HG02973 (cell line): ENCODE measurements around the gene FAM221B.
A peak's percentile ranks its signal among the peaks of the same experiment; 100 is the strongest.

Experiments used
- ATAC-seq: cut with Tn5 transposase; IDR thresholded peaks from one replicate; pipeline ENCODE4 v1.9.1; 2021; ENCODE audit warnings: moderate library complexity; ENCODE audit not compliant: unreplicated experiment

Gene FAM221B, protein sequence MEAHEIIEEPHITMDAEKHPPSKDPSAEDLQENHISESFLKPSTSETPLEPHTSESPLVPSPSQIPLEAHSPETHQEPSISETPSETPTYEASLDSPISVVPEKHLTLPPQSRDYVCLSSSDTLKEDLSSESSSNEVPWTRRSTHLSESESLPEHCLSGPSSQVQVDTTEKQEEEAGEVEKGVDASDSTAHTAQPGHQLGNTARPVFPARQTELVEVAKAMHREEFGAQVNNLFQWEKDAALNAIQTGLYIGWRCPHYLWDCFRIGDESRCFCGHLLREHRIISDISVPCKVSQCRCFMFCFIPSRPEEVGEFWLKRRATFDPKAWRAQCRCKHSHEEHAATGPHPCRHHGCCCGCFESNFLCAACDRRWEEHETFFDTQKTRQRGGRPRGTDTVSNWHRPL

DNA sequence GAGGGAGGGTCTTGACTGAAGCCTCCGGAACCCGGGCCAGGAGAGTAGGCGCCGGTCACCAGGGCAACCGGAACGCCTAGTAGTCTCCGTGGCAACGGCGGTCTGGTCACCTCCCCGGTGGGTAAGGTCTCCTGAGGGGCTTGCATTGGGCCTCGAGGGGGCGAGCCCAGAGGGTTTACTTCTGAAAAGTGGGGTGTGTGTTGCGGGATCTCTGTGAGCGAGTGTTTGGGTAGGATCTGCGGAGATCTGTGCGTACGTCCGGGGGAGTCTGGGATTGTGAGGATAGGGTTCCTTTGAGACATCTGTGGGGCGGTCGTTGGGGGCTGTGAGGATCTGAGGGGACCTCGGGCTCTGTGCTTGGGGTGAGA is at the start of gene FAM221B:
Gene FAM221B, minus strand, starts transcription at position 17 of the 368 bp plus-strand sequence. CDS start 2,571 bp downstream, outside the sequence.
- peak; percentile 11 for ATAC-seq

DNA sequence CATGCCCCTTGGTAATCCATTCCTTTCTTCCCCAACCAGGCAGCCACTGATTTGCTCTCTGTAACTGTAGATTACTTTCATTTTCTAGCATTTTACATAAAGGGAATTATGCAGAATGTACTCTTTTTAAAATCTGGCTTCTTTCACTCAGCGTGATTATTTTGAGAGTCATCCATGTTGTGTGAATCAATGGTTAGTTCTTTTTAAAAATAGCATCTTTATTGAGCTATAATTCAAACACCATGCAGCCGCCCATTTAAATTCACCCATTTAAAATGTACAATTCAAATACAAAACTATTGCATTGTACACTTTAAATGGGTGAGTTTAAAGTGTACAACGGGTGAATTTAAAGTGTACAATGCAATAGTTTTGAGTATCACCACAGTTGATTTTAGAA is 44.0 kb upstream of the FAM221B start:
- no peak for ATAC-seq

DNA sequence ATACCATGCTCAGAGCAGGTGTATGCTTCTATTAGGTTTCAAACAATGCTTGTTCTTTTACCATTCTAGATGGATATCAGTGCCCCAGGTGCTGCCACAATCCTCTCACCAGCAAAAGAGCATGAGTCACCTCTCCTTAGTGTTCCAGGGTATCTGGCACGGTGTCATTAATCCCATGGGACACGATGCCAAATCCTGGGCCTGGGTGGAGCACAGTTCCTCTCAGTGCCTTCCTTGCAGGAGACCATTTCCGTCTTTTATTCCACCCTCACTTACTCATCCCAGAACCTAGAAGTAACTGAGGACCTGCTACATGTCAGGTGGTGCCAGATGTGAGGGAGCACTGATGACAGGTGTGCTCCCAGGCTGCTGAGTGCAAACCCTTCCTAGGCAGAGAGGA is 43.0 kb upstream of the FAM221B start:
- ATAC-seq: no peak

DNA sequence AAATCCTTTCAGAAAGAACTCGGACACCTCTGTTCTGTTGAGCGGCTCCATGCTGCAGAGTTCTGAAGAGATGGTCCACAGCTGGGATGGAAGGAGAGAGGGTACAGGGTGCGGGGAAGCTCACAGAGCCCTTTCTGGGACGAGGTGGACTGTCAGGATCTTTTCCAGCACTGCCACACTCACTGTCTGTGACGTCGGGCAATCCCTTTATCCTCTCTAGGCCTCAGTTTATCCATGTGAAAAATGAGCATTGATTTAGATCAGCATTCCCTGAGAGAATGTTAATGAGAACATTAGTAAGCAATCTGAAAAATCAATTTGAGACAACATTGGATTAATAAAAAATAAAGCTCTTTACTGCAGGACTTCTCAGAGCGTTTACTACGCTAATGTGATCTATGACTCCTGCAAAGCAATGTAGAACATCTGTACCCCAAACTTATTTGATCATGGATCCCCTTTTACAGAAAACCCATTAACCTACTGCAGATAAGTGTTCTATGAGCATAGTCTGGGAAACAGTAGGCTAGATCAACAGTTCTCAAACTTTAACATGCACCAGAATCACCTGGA is 41.9 kb upstream of the FAM221B start, which contains the start of gene OR13J1:
Gene OR13J1, minus strand, starts transcription at position 51 of the 573 bp plus-strand sequence. Its CDS starts 0 bp downstream, at position 51.
- ATAC-seq: no peak

DNA sequence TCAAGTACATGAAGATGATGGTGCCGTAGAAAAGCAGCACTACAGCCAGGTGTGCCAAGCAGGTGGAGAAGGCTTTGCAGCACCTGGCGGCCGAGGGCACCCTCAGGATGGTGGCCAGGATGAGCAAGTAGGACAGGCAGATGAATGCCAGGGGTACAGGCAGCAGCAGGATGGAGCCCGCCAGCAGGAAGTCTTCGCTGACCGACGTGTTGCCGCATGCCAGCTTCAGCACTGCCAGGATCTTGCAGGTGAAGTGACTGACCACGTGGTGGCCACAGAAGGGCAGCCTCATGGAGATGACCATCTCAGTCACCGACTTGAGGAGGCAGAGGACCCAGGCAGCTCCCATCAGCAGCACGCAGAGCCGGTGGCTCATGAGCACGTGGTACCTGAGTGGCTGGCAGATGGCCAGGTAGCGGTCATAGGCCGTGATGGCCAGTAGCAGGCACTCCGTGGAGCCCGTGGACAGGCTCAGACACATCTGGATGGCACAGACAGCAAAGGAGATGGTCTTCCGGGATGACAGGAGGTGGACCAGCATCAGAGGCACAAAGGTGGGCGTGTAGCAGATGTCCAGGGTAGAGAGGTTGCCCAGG is 41.2 kb upstream of the FAM221B start:
- ATAC-seq: no peak

DNA sequence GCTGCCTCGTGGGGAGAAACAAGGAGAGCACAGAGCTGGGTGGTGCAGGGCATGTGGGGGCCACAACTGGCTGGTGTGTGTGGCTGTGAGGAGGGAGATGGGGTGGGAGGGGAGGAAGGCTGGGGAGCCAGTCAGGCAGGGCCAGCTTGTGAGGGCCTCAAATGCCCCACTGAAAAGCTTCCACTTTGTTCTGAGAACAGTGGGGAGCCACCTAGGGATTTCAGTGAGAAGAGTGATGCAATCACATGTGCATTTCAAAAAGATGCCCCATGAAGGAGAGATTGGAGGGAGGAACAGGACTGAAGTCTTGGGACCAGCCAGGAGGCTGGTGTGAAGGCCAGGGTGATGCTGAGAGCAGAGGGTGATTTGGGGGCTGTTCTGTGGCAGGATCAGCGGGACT is 40.4 kb upstream of the FAM221B start:
- no peak for ATAC-seq

DNA sequence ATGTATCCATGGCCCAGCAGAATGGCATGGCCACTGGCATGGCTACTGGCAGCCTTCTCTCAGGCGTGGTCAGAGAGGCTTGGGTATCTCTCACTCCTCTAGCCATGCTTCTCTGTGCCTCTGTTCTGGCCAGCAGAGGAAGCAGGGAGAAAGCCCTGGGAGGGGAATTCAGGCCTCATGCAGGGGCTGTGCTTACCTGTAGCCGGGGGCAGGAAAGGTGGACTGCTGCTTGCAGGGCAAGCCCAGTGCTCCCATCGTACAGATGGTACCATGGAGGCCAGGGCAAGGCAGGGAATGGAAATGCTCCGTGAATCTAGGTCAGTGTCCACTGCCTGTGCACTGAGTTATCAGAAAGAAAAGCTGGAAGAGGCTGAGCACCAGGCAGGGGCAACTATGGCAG is 39.0 kb upstream of the FAM221B start:
- ATAC-seq: no peak

DNA sequence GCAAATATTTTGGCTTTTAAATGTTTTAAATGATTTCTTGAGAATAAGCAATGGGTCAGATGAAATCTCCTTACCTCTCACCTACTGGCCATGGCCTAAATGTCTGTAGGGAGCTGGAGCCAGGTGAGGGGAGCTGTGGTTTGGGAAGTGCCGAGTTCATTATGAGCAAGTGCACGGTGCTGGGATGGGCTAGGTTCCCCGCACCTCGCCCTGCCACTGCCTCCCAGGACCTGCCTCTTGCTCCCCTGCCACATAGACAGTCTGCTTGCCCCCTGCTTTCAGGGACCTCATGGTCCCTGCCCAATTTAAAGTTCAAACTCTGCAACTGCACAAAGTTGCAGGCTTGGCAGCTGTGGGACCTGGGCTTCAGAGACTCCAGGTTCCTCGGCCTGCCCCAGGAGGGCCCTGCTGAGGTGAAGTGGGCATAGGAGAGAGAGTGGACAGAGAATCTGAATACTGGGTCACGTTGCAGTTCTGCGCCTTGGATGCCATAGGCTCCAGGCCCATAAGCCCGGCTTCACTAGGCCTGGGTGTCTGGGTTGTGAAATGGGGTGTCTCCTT is 36.2 kb upstream of the FAM221B start:
- ATAC-seq: no peak

DNA sequence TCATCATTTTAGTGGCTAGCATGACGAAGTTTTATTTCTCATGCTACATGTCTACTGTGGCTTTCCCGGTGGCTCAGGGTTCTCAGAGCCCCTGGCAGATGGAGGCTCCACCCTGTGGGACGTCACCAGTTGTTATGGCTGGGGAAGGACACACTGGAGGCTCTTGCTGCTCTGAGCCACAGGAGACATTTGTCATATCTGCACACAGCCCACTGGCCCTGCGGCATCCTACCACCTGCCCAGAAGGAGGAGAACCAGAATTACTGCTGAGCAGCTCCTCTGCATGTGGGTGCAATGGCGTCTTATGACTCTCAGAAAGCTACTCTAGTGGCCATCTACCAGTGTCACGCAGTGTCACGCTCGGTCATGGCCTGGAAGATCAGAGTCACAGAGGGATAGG is 35.1 kb upstream of the FAM221B start:
- ATAC-seq: no peak

DNA sequence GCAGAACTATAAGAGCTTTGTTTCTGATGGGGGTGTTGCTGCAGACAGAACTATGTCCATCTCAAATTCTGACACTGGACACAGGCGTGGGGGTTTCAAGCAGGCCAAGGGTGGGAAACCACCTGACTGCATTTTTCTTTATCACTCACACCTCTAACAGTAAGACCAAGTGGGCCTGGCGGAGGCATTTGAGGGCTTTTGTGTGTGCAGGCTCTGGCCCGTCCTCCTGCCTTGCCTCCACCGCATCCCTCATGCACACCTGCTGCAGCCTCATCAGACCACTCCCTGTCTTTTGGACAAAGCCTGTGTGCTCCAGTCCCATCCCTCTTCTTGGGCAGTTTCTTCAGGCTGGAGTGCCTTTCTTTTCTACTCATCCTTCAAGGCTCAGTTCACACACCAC is 33.8 kb upstream of the FAM221B start:
- no peak for ATAC-seq

DNA sequence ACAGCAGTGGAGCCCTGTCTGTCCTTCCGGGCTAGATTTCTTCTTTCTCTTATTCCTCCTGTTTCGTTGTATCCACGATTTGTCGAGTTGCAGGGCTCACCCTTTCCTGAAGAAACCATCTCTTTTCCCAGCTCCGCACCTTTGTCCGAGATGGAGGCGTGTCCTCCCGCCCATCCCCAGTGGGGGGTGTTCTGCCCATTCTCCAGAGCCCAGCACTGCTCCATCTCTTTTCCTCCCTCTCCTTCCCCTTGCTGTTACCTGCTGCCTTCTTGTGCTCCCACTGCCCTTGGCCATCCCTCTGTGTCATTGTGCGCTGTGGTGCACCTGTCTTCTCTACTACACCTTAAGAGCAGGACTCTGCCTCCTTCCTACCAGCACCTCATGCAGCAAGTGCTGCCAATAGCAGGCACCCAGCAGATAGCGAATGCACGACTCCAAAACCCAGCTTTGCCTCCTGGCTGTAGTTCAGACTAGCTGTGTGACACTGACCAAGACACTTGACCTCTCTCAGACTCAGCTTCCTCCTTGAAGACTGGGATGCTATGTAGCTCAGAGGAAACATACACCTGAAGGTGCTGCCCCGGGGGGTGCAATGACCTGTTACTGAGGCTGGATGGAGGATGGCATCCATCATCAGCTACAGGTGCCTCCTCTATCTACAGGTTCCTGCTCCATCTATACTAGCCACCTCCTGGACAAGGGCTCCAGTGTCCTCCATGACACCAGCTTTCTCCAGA is 32.8 kb upstream of the FAM221B start:
- no peak for ATAC-seq

DNA sequence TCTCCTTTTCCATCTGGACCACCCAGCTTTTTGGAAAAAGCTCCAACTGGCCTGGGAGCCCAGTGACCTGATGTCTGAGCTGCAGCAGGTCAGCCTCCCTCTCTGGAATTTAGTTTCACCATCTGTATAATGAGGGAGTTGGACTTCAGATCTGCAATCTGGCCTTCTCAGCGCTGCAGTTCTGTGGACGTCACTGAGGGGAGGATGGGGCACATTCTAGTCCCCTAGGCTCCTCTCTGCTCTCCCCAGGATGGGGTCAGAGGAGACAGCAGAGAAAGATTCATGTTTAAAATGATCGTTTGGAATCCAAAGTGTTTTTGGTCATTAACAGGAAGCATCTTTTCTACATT is 31.4 kb upstream of the FAM221B start:
- ATAC-seq: no peak

DNA sequence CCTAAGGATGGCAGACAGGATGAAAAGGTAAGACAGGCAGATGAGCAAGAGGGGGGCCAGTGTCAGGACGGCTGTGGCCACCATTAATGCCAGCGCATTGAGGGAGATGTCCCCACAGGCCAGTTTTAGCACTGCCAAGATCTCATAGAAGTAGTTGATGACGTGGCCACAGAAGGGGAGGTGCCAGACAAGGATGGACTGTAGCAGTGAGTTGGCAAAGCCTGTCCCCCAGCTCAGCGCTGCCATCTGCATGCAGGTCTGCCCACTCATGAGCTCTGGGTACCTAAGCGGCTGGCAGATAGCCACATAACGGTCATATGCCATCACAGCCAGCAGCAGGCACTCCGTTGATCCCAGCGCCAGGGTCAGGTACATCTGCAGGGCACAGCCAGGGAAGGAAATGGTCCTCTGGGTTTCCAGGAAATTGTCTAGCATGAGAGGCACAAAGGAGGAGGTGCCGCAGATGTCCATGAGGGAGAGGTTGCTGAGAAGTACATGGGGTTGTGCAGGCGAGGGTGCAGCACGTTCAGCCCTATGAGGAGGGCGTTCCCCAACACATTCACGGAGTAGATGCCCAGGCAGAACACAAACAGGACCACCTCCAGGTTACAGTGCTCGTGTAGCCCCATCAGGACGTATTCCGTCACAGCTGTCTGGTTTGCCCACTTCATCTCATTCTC is 30.9 kb upstream of the FAM221B start:
- no peak for ATAC-seq

DNA sequence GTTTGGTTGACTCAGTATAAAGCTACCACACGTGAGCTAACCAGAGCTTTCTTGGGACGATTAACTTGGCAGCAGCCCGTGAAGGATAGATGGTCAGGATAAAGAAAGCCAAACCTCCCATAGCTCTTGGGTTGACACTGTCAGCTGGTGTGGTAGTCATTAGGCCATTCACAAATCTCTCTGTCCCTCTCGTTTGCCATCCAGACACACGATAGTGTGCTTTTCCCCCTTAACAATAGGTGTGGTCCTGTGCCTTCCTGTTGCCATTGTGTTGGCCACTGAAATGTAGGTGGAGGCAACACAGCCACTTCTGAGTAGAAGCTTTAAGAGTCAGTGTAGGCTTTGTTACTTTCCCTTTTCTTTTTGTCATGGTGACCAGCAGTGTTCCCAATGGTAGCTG is 29.9 kb upstream of the FAM221B start:
- ATAC-seq: no peak

DNA sequence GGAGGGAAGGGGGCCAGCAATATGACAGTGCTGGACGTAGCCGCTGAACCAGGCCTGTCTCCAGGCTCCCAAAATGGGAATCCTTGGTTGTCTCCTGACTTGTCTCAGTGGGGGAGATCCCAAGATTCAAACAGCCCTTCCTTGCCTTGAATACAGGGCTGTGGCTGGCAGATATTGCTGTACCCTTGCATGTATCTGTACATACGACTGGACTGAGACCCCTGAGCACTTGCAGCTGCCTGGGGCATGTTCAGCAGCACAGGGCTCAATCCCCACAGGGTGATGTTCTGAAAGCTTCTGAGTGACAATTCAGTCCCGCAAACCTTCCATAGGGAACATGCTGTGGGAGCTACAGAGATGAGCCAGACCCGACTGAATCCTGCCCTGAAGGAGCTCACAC is 28.4 kb upstream of the FAM221B start:
- no peak for ATAC-seq

DNA sequence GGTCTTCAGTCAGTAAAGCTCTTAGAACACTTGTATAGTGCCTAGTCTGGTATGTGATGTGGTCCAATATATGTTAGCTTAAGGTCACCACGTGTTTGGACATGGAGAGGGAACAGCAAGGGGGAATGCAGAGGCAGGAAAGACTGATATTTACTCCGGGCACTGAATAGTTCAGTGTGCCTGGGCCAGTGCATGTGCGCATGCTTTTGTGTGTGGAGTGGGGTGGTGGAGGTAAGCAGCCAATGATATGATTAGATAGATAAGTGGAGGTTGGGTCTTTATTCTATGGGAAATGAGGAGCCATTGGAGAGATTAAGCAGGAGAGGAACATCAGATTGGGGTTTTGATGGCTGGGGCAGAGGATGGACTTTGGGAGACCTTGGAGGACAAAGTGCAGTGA is 27.7 kb upstream of the FAM221B start:
- ATAC-seq: no peak

DNA sequence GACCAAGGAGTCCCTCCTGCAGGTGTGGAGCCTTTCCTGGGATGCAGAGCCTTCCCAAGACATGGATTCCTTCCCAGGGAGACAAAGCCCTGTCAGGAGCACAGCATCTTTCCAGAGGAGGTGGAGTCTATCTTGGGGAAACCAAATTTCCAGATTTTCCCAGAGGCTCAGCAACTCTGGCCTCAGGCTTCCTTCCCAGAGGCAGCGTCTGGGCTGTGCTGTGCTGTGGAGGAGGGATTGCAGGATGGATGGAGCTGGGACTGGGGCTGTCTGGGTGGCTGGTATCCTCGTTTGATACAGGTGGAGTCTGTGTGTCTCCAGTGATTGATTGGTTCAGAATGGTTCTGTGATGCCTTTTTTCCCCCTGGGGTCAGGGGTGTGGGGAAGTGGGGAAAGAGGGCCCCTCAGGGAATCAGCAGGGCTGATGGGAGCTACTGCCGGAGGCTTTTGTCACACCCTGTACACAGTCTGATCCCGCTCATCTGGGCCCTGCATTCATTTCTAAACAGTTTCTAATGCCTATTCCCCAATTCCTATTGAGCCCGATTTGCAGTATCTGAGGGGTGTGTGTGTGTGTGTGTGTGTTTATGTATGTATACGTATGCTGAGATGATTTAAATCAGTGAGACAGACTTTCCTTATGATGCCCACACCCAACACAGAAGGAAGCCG is 25.7 kb upstream of the FAM221B start:
- ATAC-seq: no peak

DNA sequence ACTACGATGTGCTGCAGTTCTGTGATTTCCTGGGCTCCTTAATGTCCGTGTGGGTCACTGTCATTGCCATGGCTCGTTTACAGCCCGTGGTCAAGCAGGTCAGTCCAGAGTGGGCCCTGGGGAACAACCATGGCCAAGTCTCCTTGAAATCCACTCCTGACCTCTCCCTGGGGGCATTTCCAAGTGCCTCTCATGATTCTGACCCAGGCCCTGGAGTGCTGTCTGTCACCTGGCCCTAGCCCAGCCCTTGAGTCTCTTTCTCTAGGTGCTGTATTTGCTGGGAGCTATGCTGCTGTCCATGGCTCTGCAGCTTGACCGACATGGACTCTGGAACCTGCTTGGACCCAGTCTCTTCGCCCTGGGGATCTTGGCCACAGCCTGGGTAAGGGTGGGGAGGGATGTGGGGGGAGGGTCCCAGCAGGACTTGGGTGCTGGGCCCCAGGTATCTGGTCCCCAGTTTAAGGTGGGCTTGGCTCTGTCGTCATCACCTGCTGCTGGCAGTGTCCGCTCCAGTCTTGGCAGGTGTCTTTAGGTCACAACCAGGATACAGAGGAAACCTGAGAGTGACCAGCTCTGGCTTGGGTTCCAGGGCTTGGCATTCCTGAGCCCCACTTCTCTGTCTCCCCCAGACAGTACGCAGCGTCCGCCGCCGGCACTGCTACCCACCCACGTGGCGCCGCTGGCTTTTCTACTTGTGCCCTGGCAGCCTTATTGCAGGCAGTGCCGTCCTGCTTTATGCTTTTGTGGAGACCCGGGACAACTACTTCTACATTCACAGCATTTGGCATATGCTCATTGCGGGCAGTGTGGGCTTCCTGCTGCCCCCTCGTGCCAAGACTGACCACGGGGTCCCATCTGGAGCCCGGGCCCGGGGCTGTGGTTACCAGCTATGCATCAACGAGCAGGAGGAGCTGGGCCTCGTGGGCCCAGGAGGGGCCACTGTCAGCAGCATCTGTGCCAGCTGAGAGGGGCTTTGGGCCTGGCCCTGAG is 24.6 kb upstream of the FAM221B start:
- ATAC-seq: no peak

DNA sequence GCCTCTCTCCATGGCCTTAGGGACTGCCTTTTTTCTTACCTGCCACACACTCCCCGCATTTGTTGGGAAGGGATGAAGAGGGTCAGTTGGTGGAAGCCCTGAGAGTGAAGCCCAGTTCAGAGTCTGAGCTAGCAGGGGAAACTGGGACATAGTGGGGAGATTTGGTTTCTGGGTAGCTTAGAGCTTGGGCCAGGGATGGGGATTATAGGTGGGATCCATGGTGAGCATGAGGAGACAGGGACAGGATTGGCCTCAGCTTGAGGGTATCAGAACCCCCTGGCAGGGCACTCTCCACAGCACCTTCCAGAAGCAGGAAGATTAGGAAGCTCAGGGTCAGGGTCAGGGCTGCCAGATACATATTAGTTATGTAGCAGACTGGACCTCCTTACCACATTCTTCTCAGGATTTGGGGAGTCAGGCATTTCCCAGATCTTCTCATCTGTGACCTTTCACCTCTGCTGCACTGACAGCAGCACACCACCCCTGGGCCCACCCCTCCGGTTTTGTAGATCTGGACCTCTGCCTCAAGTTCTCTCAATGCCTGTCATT is 23.8 kb upstream of the FAM221B start:
- no peak for ATAC-seq
